Measurements from ENCODE around the gene USP48. TPM values are rescaled to one million over a fixed set of nuclear protein-coding genes. Genes with fewer than 3 reads are reported as not detected.

USP48 gene
- total RNA-seq, 4 donors from 2014 or later = 23.5 to 51.9 (median 39.7) TPM

- Histone ChIP-seq H3K4me1 (peaks cover 0 to 4% (median 0%) of the 10 kb centered on the region in 3 donors), H3K4me3 (no peak overlapping the region), H3K27ac (no peak overlapping the region), H3K9me3 (no peaks in the 10 kb centered on the region), H3K27me3 (no peaks in the 10 kb centered on the region), H3K36me3 (peaks cover 0 to 95% (median 12%) of the 10 kb centered on the region in 3 donors)
- 69 to 75% methylated on average over 5 of the region's 5 CpGs for WGBS, 2 donors
- TF ChIP-seq CTCF (IDR thresholded peaks at IDR 0.05) (no peak), POLR2A (IDR thresholded peaks at IDR 0.05) (no peak)
- intact Hi-C loops (cut with DNase I) = loop anchor here (10.0 kb wide), 1 partner anchor 258 kb away; no protein-coding TSS in a partner anchor
- DNase-seq = no peak
These were observed 75.7 kb downstream of the USP48 start for GRCh38 chr1:21707086-21707840.

GRCh38 chr1:21706151-21706835, 76.7 kb downstream of the USP48 start:
- 63 to 70% methylated on average over 8 of the region's 8 CpGs for WGBS, 2 donors
- Histone ChIP-seq H3K4me3 (no peak overlapping the region), H3K4me1 (peaks cover 0 to 4% (median 0%) of the 10 kb centered on the region in 3 donors), H3K27ac (no peak overlapping the region), H3K9me3 (no peaks in the 10 kb centered on the region), H3K27me3 (no peaks in the 10 kb centered on the region), H3K36me3 (peaks cover 0 to 95% (median 16%) of the 10 kb centered on the region in 3 donors)
- no peak for DNase-seq
- TF ChIP-seq CTCF (IDR thresholded peaks at IDR 0.05) (no peak), POLR2A (IDR thresholded peaks at IDR 0.05) (no peak)
- intact Hi-C loops (cut with DNase I) = loop anchor here (10.0 kb wide), 1 partner anchor 259 kb away; no protein-coding TSS in a partner anchor

GRCh38 chr1:21705303-21705980, 77.5 kb downstream of the USP48 start:
- TF ChIP-seq POLR2A (IDR thresholded peaks at IDR 0.05) = no peak
- TF ChIP-seq CTCF (IDR thresholded peaks at IDR 0.05) = no peak
- no peaks in the 10 kb centered on the region for H3K9me3 ChIP-seq
- no peaks in the 10 kb centered on the region for H3K27me3 ChIP-seq
- DNase-seq = no peak
- H3K27ac ChIP-seq = no peak overlapping the region
- intact Hi-C loops (cut with DNase I) = loop anchor here (10.0 kb wide), 1 partner anchor 259 kb away; no protein-coding TSS in a partner anchor
- H3K4me1 ChIP-seq = peaks cover 0 to 4% (median 0%) of the 10 kb centered on the region in 3 donors
- H3K36me3 ChIP-seq = peaks cover 3 to 95% (median 25%) of the 10 kb centered on the region in 3 donors
- H3K4me3 ChIP-seq = no peak overlapping the region
- 74% methylated on average over 4 of the region's 4 CpGs for WGBS, 2 donors

- TF ChIP-seq CTCF (IDR thresholded peaks at IDR 0.05) = no peak
- no peak for TF ChIP-seq POLR2A (IDR thresholded peaks at IDR 0.05)
- Histone ChIP-seq H3K36me3 (peaks cover 8 to 100% (median 33%) of the 10 kb centered on the region in 3 donors), H3K4me3 (no peak overlapping the region), H3K4me1 (peaks cover 0 to 4% (median 0%) of the 10 kb centered on the region in 3 donors), H3K9me3 (no peaks in the 10 kb centered on the region), H3K27ac (no peak overlapping the region), H3K27me3 (no peaks in the 10 kb centered on the region)
- WGBS, 2 donors = 87 to 92% methylated on average over 5 of the region's 5 CpGs
- intact Hi-C loops (cut with DNase I) = loop anchor here (10.0 kb wide), 1 partner anchor 261 kb away; no protein-coding TSS in a partner anchor
- no peak for DNase-seq
These were observed 78.8 kb downstream of the USP48 start for GRCh38 chr1:21704145-21704544.

All from esophagus squamous epithelium (tissue), 5 donors.